Suprapubic skin (tissue), 3 donors: ENCODE measurements around the gene AOC2.

ENCODE experiments used
- CTCF ChIP-seq, 2 donors: fragments of 200-600 bp in 1 of 2; fragments of 450-650 bp in 1 of 2; sonication (generic) in 1 of 2; IDR thresholded peaks; one replicate each; pipeline ENCODE4 v1.5.1; 2016 to 2019; ENCODE audit warnings: antibody characterized with exemption in 2 of 2, mild to moderate bottlenecking in 1 of 2, moderate library complexity in 1 of 2
- POLR2AphosphoS5 ChIP-seq, 3 donors: sonication (generic); formaldehyde crosslinking; IDR thresholded peaks; one replicate each; pipeline ENCODE4 v1.6.1; 2017; ENCODE audit warnings: antibody characterized with exemption in 3 of 3

GRCh38 chr17:42857389-42857788 is 13.0 kb downstream of the AOC2 start:
- TF ChIP-seq POLR2AphosphoS5 (IDR thresholded peaks at IDR 0.05) (no peak), CTCF (IDR thresholded peaks at IDR 0.05) (no peak)
